ENCODE results near the gene SV2B.

- TF ChIP-seq CTCF (conservative IDR thresholded peaks at IDR 0.05; ENCODE audit: low read depth in 2 of 2) (no peak), EZH2 (IDR thresholded peaks at IDR 0.05; ENCODE audit: low read depth, unreplicated experiment) (no peak), POLR2AphosphoS5 (IDR thresholded peaks at IDR 0.05; ENCODE audit: low read depth) (no peak), STAT1 (IDR thresholded peaks at IDR 0.05; ENCODE audit: unreplicated experiment) (no peak), REST (IDR thresholded peaks at IDR 0.05; ENCODE audit: unreplicated experiment) (no peak), ZNF114 (CRISPR knock-in tag; IDR thresholded peaks at IDR 0.05) (no peak), EZH2phosphoT487 (IDR thresholded peaks at IDR 0.05; ENCODE audit: unreplicated experiment) (no peak), JUNB (IDR thresholded peaks at IDR 0.05; ENCODE audit: unreplicated experiment) (no peak), ETS1 (IDR thresholded peaks at IDR 0.05) (no peak), CREB1 (CRISPR knock-in tag; IDR thresholded peaks at IDR 0.05; ENCODE audit: low read depth) (no peak), ZNF462 (CRISPR knock-in tag; IDR thresholded peaks at IDR 0.05) (no peak), ZNF331 (CRISPR knock-in tag; IDR thresholded peaks at IDR 0.05; ENCODE audit: low read depth) (no peak)
These were observed 100.2 kb downstream of the SV2B start for GRCh38 chr15:91200101-91200754.
